Vagina (tissue), 2 donors: ENCODE results near the gene GLUL.

Experiments
- POLR2A ChIP-seq, 2 donors: fragments of 450-650 bp; IDR thresholded peaks; one replicate each; pipeline ENCODE4 v1.6.1; 2017; ENCODE audit warnings: antibody characterized with exemption in 2 of 2, mild to moderate bottlenecking in 2 of 2, moderate library complexity in 2 of 2
- POLR2AphosphoS5 ChIP-seq, 2 donors: sonication (generic); formaldehyde crosslinking; IDR thresholded peaks; one replicate each; pipeline ENCODE4 v1.9.0; 2017; ENCODE audit warnings: antibody characterized with exemption in 2 of 2, mild to moderate bottlenecking in 2 of 2, low read depth in 1 of 2; ENCODE audit not compliant: insufficient read depth in 1 of 2
- TF ChIP-seq, protein P1 (sequence below), 3 experiments: fragments of 450-650 bp in 2 of 3; fragments of 200-600 bp in 1 of 3; sonication (generic) in 1 of 3; IDR thresholded peaks; one replicate each; pipeline ENCODE4 v1.5.1; 2017 to 2019; ENCODE audit warnings: antibody characterized with exemption in 3 of 3, mild to moderate bottlenecking in 2 of 3, moderate library complexity in 2 of 3

DNA sequence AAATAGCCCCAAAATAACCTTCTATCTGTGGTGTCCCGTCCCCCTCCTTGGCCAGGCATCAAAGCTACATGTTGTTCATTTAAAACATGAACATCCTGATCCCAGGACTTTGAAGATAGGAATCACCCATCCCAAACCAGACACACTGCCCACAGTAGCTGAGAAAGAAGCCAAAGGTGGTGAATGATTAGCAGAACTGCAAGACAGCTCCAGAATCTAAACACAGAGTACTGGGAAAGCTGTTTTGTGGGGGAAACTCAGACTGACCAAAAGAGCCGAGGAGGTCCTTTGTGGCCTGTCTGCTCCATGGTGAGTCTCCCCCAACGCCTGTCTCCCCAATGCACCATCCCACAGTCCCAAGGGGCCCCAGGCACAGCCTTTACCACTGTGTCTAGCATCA, 16.1 kb upstream of the GLUL start:
- TF ChIP-seq, protein P1, sequence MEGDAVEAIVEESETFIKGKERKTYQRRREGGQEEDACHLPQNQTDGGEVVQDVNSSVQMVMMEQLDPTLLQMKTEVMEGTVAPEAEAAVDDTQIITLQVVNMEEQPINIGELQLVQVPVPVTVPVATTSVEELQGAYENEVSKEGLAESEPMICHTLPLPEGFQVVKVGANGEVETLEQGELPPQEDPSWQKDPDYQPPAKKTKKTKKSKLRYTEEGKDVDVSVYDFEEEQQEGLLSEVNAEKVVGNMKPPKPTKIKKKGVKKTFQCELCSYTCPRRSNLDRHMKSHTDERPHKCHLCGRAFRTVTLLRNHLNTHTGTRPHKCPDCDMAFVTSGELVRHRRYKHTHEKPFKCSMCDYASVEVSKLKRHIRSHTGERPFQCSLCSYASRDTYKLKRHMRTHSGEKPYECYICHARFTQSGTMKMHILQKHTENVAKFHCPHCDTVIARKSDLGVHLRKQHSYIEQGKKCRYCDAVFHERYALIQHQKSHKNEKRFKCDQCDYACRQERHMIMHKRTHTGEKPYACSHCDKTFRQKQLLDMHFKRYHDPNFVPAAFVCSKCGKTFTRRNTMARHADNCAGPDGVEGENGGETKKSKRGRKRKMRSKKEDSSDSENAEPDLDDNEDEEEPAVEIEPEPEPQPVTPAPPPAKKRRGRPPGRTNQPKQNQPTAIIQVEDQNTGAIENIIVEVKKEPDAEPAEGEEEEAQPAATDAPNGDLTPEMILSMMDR (IDR thresholded peaks at IDR 0.05), result no peak
- TF ChIP-seq POLR2A (IDR thresholded peaks at IDR 0.05) (no peak), POLR2AphosphoS5 (IDR thresholded peaks at IDR 0.05; ENCODE audit: insufficient read depth in 1 of 2, low read depth in 1 of 2) (no peak)
